ENCODE measurements around the gene PRR5L.

DNA sequence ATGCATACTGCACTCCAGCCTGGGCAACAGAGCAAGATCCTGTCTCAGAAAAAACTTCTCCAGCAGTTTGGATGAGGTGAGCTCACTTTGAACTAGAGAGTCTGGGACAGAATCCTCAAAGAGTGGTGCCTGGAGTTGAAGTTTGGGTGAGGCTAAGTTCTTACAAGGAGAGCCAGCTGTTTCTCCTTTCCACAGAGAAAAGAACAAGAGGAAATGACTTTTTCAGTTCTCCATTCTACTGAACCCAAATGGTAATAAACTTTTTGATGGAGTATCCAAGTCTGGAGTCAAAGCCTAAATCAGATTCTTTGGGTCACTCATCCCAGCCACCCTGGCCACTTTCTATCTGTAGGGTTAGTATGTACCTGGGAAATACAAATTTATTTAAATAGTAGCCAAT lies 111.3 kb downstream of the PRR5L start:
- TF ChIP-seq CTCF (IDR thresholded peaks at IDR 0.05; ENCODE audit: low read depth, low read length) (no peak), EZH2phosphoT487 (IDR thresholded peaks at IDR 0.05; ENCODE audit: low read depth) (no peak)
